ENCODE results near the gene IL31.

The IL31 gene

DNA sequence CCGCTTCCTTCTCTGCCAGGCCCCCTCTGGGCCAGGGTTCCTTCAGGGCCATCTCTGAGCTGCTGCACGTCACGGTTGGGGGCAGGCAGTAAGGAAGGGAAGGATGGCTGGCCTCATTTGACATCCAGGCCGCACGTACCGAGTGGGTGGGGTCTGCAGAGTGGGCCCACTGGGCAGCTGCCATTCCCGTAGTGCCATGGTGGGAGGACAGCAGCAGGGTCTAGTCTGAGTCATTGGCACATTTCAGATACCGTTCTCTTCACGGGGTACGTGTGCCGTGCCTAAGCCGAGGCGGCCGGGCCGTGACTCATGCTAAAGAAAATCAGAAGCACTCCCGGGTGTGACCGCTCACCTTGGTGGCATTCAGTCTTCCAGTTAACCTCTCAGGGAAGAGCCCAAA lies 43.9 kb downstream of the IL31 start:
- H3K36me3 ChIP-seq (ENCODE audit: control insufficient read depth, insufficient read depth, low read length) = no peaks in the 10 kb centered on the region
- TF ChIP-seq, protein P1, sequence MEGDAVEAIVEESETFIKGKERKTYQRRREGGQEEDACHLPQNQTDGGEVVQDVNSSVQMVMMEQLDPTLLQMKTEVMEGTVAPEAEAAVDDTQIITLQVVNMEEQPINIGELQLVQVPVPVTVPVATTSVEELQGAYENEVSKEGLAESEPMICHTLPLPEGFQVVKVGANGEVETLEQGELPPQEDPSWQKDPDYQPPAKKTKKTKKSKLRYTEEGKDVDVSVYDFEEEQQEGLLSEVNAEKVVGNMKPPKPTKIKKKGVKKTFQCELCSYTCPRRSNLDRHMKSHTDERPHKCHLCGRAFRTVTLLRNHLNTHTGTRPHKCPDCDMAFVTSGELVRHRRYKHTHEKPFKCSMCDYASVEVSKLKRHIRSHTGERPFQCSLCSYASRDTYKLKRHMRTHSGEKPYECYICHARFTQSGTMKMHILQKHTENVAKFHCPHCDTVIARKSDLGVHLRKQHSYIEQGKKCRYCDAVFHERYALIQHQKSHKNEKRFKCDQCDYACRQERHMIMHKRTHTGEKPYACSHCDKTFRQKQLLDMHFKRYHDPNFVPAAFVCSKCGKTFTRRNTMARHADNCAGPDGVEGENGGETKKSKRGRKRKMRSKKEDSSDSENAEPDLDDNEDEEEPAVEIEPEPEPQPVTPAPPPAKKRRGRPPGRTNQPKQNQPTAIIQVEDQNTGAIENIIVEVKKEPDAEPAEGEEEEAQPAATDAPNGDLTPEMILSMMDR (IDR thresholded peaks at IDR 0.05) = no peak
- H3K27me3 ChIP-seq (ENCODE audit: control insufficient read depth, insufficient read depth, low read length) = no peaks in the 10 kb centered on the region
- H3K4me1 ChIP-seq = no peaks in the 10 kb centered on the region
- no peak overlapping the region for H3K27ac ChIP-seq
- no peak overlapping the region for H3K4me3 ChIP-seq (ENCODE audit: low read depth, low read length)
- H2AFZ ChIP-seq = no peak overlapping the region
- H3K79me2 ChIP-seq = peaks cover 24% of the 10 kb centered on the region
- H3K9ac ChIP-seq = no peak overlapping the region
- H3K9me3 ChIP-seq (ENCODE audit: control insufficient read depth, low read length) = no peaks in the 10 kb centered on the region
- H3K4me2 ChIP-seq (ENCODE audit: low read length) = no peak overlapping the region

DNA sequence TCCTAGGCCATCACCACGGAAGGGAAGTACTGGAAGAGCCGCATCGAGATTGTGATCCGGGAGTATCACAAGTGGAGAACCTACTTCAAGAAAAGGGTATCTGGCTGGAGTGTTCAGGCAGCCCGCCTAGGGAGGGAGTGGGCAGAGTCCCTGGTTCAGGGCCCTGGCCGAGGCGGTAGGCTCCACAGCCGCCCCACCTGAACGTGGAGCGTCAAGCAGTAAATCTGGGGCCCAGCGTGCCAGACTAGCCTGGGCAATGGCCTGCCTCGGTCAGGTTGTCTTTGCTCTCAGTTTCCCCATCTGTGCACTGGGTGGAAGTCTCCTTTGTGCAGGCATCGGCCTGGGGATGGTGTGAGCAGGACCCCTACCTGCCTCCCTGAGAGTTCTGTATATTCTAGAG lies 44.9 kb downstream of the IL31 start:
- Histone ChIP-seq H3K27me3 (ENCODE audit: control insufficient read depth, insufficient read depth, low read length) (no peaks in the 10 kb centered on the region), H3K9me3 (ENCODE audit: control insufficient read depth, low read length) (no peaks in the 10 kb centered on the region), H3K4me2 (ENCODE audit: low read length) (no peak overlapping the region), H2AFZ (no peak overlapping the region), H3K4me3 (ENCODE audit: low read depth, low read length) (no peak overlapping the region), H3K9ac (no peak overlapping the region), H3K4me1 (no peaks in the 10 kb centered on the region), H3K27ac (no peak overlapping the region), H3K36me3 (ENCODE audit: control insufficient read depth, insufficient read depth, low read length) (no peaks in the 10 kb centered on the region), H3K79me2 (peaks cover 33% of the 10 kb centered on the region)
- TF ChIP-seq, protein P1 (IDR thresholded peaks at IDR 0.05) = no peak

DNA sequence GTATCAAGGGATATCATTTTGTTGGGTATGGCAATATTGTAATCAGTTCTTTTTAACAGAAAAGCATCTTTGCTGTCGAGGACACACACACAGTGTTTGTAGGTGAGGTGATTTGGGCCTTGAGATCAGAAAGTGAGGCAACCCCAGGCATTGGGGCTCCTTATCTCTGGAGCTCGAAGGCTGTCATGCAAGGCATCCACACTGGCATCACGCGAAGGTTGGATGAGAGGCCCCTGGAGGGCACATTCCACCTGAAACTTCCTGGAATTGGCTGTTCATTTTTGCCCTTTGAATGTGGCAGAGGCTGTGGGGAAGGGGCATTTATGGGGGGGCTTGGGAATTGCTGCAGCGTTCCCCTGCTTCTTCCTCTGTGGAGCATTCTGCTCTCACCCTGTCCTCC lies 45.5 kb downstream of the IL31 start:
- Histone ChIP-seq H3K4me3 (ENCODE audit: low read depth, low read length) (no peak overlapping the region), H3K4me2 (ENCODE audit: low read length) (no peak overlapping the region), H3K9ac (no peak overlapping the region), H3K79me2 (peaks cover 36% of the 10 kb centered on the region), H2AFZ (no peak overlapping the region), H3K36me3 (ENCODE audit: control insufficient read depth, insufficient read depth, low read length) (no peaks in the 10 kb centered on the region), H3K27ac (no peak overlapping the region), H3K9me3 (ENCODE audit: control insufficient read depth, low read length) (no peaks in the 10 kb centered on the region), H3K27me3 (ENCODE audit: control insufficient read depth, insufficient read depth, low read length) (no peaks in the 10 kb centered on the region), H3K4me1 (no peaks in the 10 kb centered on the region)
- TF ChIP-seq, protein P1 (IDR thresholded peaks at IDR 0.05) = no peak

DNA sequence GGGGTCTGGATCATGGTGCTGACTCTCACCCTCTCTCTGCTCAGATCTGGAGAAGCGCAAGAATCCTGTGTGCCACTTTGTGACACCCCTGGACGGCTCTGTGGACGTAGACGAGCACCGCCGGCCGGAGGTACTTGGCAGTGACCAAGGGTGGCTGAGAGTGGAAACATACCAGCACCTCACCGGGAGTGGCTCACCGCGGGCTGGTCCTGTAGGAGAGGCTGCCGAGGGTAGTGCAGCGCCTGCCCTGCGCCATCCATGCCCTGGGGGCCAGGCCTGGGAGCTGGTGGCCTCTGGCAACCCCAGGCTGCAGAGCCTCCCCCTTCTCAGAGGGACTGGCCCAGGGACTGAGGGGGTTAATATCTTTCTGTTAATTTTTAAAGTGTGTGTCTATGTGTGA lies 46.2 kb downstream of the IL31 start:
- no peaks in the 10 kb centered on the region for H3K4me1 ChIP-seq
- no peak overlapping the region for H3K27ac ChIP-seq
- H3K36me3 ChIP-seq (ENCODE audit: control insufficient read depth, insufficient read depth, low read length) = no peaks in the 10 kb centered on the region

More for the DNA sequence above, 46.2 kb downstream of the IL31 start:
- TF ChIP-seq, protein P1 (IDR thresholded peaks at IDR 0.05) = no peak
- Histone ChIP-seq H3K4me3 (ENCODE audit: low read depth, low read length) (no peak overlapping the region), H3K79me2 (peaks cover 43% of the 10 kb centered on the region), H2AFZ (no peak overlapping the region), H3K9ac (no peak overlapping the region), H3K9me3 (ENCODE audit: control insufficient read depth, low read length) (no peaks in the 10 kb centered on the region), H3K27me3 (ENCODE audit: control insufficient read depth, insufficient read depth, low read length) (no peaks in the 10 kb centered on the region), H3K4me2 (ENCODE audit: low read length) (no peak overlapping the region)
